ENCODE results near the gene ZFR2.

Gene ZFR2

GRCh38 chr19:3830621-3831589, 37.9 kb downstream of the ZFR2 start:
- peak; percentile 75 for FAIRE-seq
- 0 out of 2 replicates have a peak, but pooled peaks have one; percentile 34 for TF ChIP-seq POLR2AphosphoS5 (IDR thresholded peaks at IDR 0.05; ENCODE audit: low read depth, low read length)
- TF ChIP-seq POU2F2 (IDR thresholded peaks at IDR 0.05; ENCODE audit: low read depth, low read length), result peak; percentile 21; the same call in 1 of the 2 replicates
- TF ChIP-seq SPI1 (IDR thresholded peaks at IDR 0.05; ENCODE audit: low read depth, low read length), result no peak
- DNase-seq (ENCODE audit: insufficient read length, low spot score), result no peak

DNA sequence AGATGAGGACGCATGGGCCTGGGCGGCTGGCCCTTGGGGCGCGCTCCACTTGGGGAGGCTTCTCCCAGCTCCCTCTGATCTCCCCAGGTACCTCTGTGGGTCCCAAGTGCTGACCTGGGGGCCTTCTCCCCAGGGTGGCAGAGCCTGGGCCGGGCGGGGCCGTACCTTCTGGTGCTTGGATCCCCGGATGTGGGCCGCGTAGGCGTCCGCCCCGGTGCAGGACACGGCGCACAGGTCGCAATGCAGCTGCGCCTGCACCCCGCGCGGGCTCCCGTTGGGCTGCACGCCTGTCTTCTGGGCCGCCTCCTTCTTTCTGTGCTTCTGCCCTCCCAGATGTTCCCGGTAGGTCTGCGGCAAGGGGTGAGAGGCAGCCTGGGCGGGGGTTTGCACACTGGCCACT, 41.5 kb downstream of the ZFR2 start:
- FAIRE-seq, result no peak
- no peak for DNase-seq (ENCODE audit: insufficient read length, low spot score)

GRCh38 chr19:3826163-3826562, 42.7 kb downstream of the ZFR2 start:
- FAIRE-seq, result no peak
- TF ChIP-seq PAX5 (IDR thresholded peaks at IDR 0.05; ENCODE audit: insufficient read depth, low read length, severe bottlenecking) (no peak), POU2F2 (IDR thresholded peaks at IDR 0.05; ENCODE audit: low read depth, low read length) (no peak), POLR2AphosphoS5 (IDR thresholded peaks at IDR 0.05; ENCODE audit: low read depth, low read length) (no peak), TAF1 (IDR thresholded peaks at IDR 0.05; ENCODE audit: low read depth, low read length) (no peak), SPI1 (IDR thresholded peaks at IDR 0.05; ENCODE audit: low read depth, low read length) (no peak), POLR2A (IDR thresholded peaks at IDR 0.05; ENCODE audit: low read depth, low read length) (no peak)

More for the DNA sequence above, 41.5 kb downstream of the ZFR2 start:
- TF ChIP-seq TAF1 (IDR thresholded peaks at IDR 0.05; ENCODE audit: low read depth, low read length) (no peak), POLR2AphosphoS5 (IDR thresholded peaks at IDR 0.05; ENCODE audit: low read depth, low read length) (no peak), POU2F2 (IDR thresholded peaks at IDR 0.05; ENCODE audit: low read depth, low read length) (no peak), POLR2A (IDR thresholded peaks at IDR 0.05; ENCODE audit: low read depth, low read length) (no peak), SPI1 (IDR thresholded peaks at IDR 0.05; ENCODE audit: low read depth, low read length) (no peak), PAX5 (IDR thresholded peaks at IDR 0.05; ENCODE audit: insufficient read depth, low read length, severe bottlenecking) (no peak)

GRCh38 chr19:3825286-3825956, 43.4 kb downstream of the ZFR2 start:
- FAIRE-seq (no peak), DNase-seq (ENCODE audit: insufficient read length, low spot score) (no peak)
- TF ChIP-seq POLR2AphosphoS5 (IDR thresholded peaks at IDR 0.05; ENCODE audit: low read depth, low read length) (no peak), PAX5 (IDR thresholded peaks at IDR 0.05; ENCODE audit: insufficient read depth, low read length, severe bottlenecking) (no peak), TAF1 (IDR thresholded peaks at IDR 0.05; ENCODE audit: low read depth, low read length) (no peak), POU2F2 (IDR thresholded peaks at IDR 0.05; ENCODE audit: low read depth, low read length) (no peak), POLR2A (IDR thresholded peaks at IDR 0.05; ENCODE audit: low read depth, low read length) (no peak), SPI1 (IDR thresholded peaks at IDR 0.05; ENCODE audit: low read depth, low read length) (no peak)

More at GRCh38 chr19:3826163-3826562, 42.7 kb downstream of the ZFR2 start:
- DNase-seq (ENCODE audit: insufficient read length, low spot score), result no peak

DNA sequence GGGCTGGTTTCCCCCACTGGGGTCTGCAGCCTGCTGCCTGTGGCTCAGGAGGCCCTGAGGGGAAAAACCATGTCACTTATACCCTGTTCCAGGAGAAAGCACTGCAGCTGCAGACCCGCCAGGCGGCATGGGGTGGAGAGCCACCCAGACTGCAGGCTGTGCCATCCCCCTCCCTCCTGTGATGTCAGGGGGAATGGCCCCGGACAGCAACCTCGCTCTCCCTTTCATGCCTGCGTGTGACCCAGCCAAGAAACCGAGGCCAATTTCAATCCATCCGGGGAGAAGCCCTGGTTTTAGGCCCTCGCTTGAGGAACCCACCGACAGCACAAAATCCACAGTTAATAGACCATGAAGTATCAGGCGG, 45.5 kb downstream of the ZFR2 start:
- TF ChIP-seq POU2F2 (IDR thresholded peaks at IDR 0.05; ENCODE audit: low read depth, low read length) (no peak), TAF1 (IDR thresholded peaks at IDR 0.05; ENCODE audit: low read depth, low read length) (no peak), SPI1 (IDR thresholded peaks at IDR 0.05; ENCODE audit: low read depth, low read length) (no peak), POLR2A (IDR thresholded peaks at IDR 0.05; ENCODE audit: low read depth, low read length) (no peak), POLR2AphosphoS5 (IDR thresholded peaks at IDR 0.05; ENCODE audit: low read depth, low read length) (no peak), PAX5 (IDR thresholded peaks at IDR 0.05; ENCODE audit: insufficient read depth, low read length, severe bottlenecking) (no peak)
- DNase-seq (ENCODE audit: insufficient read length, low spot score) (no peak), FAIRE-seq (no peak)

- TF ChIP-seq POU2F2 (IDR thresholded peaks at IDR 0.05; ENCODE audit: low read depth, low read length) (no peak), PAX5 (IDR thresholded peaks at IDR 0.05; ENCODE audit: insufficient read depth, low read length, severe bottlenecking) (no peak), TAF1 (IDR thresholded peaks at IDR 0.05; ENCODE audit: low read depth, low read length) (no peak), POLR2AphosphoS5 (IDR thresholded peaks at IDR 0.05; ENCODE audit: low read depth, low read length) (no peak), SPI1 (IDR thresholded peaks at IDR 0.05; ENCODE audit: low read depth, low read length) (no peak), POLR2A (IDR thresholded peaks at IDR 0.05; ENCODE audit: low read depth, low read length) (no peak)
- DNase-seq (ENCODE audit: insufficient read length, low spot score), result no peak
- FAIRE-seq, result no peak
Measured at GRCh38 chr19:3822683-3823349, 46.0 kb downstream of the ZFR2 start.

DNA sequence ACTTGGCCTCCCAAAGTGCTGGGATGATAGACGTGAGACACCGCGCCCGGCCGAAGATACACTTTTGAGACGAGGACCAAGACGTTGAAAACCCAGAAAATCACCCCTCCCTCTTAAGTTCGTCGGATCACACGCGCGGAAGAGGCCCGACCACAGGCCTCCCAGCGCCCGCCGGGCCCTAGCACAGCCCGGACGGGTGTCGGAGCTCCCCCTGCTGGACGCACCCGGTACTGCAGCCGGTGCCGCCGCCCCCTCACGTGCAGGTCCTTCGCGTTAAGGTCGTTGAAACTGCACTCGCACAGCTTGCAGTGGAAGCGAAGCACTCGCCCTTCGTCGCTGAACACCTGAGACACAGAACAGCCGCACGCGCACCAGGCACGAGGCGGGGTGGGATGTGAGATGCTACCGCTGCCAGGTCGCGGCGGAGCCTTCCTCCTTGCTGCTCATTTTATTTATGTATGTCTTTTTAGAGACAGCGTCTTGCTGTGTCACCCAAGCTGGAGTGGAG, 46.9 kb downstream of the ZFR2 start:
- TF ChIP-seq POLR2AphosphoS5 (IDR thresholded peaks at IDR 0.05; ENCODE audit: low read depth, low read length), result no peak
- no peak for TF ChIP-seq POLR2A (IDR thresholded peaks at IDR 0.05; ENCODE audit: low read depth, low read length)
- TF ChIP-seq PAX5 (IDR thresholded peaks at IDR 0.05; ENCODE audit: insufficient read depth, low read length, severe bottlenecking), result peak; percentile 31
- no peak for TF ChIP-seq SPI1 (IDR thresholded peaks at IDR 0.05; ENCODE audit: low read depth, low read length)
- TF ChIP-seq POU2F2 (IDR thresholded peaks at IDR 0.05; ENCODE audit: low read depth, low read length), result no peak
- TF ChIP-seq TAF1 (IDR thresholded peaks at IDR 0.05; ENCODE audit: low read depth, low read length), result no peak
- peak; percentile 95 for DNase-seq (ENCODE audit: insufficient read length, low spot score)
- peak; percentile 90 for FAIRE-seq

DNA sequence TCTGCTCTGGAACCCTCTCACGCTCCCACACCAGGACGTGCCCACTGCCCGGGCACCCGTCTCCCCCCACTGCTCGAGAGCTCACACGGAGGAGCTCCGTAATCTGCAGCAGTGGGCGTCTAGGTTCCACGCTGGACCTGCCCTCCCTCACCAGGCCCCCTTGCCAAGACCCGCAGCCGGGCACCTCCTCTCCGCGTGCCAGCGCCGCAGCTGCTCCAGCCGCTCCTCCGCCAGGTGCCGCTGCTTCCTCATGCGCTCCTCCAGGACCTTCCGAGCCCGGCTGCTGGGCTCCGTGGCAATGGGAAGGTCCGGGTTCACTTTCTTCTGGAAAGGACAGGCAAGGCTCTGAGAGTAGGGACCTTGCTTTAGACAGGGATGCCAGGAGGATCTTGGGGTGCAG, 47.7 kb downstream of the ZFR2 start:
- FAIRE-seq (no peak), DNase-seq (ENCODE audit: insufficient read length, low spot score) (no peak)
- TF ChIP-seq POLR2AphosphoS5 (IDR thresholded peaks at IDR 0.05; ENCODE audit: low read depth, low read length) (no peak), PAX5 (IDR thresholded peaks at IDR 0.05; ENCODE audit: insufficient read depth, low read length, severe bottlenecking) (no peak), TAF1 (IDR thresholded peaks at IDR 0.05; ENCODE audit: low read depth, low read length) (no peak), POU2F2 (IDR thresholded peaks at IDR 0.05; ENCODE audit: low read depth, low read length) (no peak), POLR2A (IDR thresholded peaks at IDR 0.05; ENCODE audit: low read depth, low read length) (no peak), SPI1 (IDR thresholded peaks at IDR 0.05; ENCODE audit: low read depth, low read length) (no peak)
